GM19328 (cell line): Measurements from ENCODE around the gene RTN4RL1.

Experiments
- ATAC-seq: cut with Tn5 transposase; IDR thresholded peaks from one replicate; pipeline ENCODE4 v1.9.1; 2021; ENCODE audit warnings: mild to moderate bottlenecking, moderate library complexity; ENCODE audit not compliant: unreplicated experiment

Gene RTN4RL1

DNA sequence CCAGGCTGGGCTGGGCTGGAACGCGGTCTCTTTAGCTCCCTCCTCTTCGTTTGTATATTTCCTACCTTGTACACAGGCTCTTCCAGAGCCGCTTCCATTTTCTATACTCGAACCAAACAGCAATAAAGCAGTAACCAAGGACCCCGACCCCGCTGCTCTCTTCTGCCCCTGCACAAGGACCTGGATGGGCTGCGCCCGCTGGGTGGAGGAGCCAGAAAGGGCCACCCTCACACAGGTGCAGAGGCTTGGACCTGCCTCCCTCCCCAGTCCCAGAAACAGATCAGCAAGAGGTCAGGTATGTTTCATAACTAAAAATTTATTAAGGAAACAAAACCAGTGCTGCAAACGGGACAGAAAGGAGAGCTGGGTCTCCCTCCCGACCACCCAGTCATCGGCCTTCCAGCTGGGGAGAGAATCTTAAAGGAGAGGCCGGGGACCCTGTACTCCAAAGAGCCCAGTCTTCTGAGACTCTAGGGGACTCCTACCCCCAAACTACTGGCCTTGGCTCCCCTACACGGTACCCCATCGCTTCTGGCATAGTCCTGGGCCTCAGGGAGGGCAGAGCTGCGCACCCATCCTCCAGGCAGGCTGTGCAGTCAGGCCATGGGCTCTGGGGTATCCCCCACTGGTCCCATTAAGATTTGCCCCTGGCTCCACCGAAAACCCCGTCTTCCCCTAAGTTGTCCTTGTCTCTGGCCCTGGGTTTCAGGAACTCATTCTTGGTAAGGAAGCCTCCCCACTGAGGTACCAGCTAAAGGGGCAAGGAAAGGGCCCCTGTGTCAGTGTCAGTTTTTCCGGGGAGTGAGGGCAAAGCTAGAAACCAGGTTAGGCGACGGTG is 34.6 kb upstream of the RTN4RL1 start:
- ATAC-seq, result no peak

DNA sequence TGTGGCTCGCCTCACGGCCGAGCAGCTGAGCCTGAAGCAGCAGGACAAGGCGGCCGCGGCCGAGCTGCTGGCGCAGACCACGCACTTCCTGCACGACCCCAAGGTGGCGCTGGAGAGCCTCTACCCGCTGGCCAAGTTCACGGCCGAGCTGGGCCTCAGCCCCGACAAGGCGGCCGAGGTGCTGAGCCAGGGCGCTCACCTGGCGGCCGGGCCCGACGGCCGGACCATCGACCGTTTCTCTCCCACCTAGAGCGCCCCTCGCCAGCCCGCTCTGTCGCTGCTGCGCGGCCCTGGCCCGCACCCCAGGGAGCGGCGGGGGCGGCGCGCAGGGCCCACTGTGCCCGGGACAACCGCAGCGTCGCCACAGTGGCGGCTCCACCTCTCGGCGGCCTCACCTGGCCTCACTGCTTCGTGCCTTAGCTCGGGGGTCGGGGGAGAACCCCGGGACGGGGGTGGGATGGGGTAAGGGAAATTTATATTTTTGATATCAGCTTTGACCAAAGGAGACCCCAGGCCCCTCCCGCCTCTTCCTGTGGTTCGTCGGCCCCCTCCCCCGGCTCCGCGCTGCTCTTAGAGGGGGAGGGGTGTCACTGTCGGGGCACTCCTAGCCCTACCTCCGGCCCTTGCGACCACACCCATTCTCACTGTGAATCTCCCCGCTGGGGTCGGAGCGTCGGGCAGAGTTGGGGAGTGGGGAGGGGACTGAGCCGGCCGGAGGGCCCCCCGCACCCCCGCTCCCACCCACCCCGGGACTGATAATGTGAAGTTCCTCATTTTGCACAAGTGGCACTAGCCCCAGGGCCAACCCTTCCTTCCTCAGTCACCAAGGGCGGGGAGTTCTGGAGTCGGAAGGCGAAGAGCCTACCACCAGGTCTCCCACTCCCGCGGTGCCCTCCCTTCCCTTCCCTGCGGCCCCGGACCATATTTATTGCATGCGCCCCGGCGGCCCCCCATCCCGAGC is 33.7 kb upstream of the RTN4RL1 start:
- ATAC-seq, result no peak

DNA sequence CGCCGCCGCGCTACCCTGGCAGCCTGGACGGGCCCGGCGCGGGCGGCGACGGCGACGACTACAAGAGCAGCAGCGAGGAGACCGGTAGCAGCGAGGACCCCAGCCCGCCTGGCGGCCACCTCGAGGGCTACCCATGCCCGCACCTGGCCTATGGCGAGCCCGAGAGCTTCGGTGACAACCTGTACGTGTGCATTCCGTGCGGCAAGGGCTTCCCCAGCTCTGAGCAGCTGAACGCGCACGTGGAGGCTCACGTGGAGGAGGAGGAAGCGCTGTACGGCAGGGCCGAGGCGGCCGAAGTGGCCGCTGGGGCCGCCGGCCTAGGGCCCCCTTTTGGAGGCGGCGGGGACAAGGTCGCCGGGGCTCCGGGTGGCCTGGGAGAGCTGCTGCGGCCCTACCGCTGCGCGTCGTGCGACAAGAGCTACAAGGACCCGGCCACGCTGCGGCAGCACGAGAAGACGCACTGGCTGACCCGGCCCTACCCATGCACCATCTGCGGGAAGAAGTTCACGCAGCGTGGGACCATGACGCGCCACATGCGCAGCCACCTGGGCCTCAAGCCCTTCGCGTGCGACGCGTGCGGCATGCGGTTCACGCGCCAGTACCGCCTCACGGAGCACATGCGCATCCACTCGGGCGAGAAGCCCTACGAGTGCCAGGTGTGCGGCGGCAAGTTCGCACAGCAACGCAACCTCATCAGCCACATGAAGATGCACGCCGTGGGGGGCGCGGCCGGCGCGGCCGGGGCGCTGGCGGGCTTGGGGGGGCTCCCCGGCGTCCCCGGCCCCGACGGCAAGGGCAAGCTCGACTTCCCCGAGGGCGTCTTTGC is 32.8 kb upstream of the RTN4RL1 start:
- ATAC-seq, result no peak

DNA sequence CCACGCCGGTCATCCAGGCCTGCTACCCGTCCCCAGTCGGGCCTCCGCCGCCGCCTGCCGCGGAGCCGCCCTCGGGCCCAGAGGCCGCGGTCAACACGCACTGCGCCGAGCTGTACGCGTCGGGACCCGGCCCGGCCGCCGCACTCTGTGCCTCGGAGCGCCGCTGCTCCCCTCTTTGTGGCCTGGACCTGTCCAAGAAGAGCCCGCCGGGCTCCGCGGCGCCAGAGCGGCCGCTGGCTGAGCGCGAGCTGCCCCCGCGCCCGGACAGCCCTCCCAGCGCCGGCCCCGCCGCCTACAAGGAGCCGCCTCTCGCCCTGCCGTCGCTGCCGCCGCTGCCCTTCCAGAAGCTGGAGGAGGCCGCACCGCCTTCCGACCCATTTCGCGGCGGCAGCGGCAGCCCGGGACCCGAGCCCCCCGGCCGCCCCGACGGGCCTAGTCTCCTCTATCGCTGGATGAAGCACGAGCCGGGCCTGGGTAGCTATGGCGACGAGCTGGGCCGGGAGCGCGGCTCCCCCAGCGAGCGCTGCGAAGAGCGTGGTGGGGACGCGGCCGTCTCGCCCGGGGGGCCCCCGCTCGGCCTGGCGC is 32.1 kb upstream of the RTN4RL1 start:
- ATAC-seq, result no peak

DNA sequence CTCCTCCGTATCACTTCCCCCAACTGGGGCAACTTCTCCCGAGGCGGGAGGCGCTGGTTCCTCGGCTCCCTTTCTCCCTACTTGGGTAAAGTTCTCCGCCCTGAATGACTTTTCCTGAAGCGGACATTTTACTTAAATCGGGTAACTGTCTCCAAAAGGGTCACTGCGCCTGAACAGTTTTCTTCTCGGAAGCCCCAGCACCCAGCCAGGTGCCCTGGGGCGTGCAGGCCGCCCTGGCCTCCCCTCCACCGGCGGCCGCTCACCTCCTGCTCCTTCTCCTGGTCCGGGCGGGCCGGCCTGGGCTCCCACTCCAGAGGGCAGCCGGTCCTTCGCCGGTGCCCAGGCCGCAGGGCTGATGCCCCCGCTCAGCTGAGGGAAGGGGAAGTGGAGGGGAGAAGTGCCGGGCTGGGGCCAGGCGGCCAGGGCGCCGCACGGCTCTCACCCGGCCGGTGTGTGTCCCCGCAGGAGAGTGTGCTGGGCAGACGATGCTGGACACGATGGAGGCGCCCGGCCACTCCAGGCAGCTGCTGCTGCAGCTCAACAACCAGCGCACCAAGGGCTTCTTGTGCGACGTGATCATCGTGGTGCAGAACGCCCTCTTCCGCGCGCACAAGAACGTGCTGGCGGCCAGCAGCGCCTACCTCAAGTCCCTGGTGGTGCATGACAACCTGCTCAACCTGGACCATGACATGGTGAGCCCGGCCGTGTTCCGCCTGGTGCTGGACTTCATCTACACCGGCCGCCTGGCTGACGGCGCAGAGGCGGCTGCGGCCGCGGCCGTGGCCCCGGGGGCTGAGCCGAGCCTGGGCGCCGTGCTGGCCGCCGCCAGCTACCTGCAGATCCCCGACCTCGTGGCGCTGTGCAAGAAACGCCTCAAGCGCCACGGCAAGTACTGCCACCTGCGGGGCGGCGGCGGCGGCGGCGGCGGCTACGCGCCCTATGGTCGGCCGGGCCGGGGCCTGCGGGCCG is 31.4 kb upstream of the RTN4RL1 start:
- no peak for ATAC-seq

DNA sequence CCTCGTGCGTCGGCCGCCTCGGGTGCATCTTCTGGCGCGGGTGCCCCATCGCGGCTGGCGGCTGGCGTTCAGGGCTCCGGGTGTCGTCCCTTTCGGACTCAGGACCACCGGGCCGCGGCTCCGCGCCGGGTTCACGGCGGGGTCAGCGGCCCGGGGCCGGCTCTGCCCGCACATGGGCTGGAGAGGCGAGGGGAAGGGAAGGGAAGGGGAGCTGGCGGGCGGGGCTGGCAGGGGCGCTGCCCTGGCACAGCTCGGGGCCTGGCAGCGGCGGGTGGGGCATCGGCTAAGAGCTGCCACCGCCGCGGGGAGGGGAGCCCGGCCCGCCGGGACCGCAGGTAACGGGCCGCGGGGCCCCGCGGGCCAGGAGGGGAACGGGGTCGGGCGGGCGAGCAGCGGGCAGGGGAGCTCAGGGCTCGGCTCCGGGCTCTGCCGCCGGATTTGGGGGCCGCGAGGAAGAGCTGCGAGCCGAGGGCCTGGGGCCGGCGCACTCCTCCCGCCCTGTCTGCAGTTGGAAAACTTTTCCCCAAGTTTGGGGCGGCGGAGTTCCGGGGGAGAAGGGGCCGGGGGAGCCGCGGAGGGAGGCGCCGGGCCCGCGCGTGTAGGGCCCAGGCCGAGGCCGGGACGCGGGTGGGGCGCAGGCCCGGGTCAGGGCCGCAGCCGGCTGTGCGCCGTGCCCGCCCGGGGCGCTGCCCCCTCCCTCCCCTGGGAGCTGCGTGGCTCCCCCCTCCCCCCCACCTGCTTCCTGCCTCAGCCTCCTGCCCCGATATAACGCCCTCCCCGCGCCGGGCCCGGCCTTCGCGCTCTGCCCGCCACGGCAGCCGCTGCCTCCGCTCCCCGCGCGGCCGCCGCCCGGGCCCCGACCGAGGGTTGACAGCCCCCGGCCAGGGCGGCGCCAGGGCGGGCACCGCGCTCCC is 30.4 kb upstream of the RTN4RL1 start:
- ATAC-seq, result no peak

DNA sequence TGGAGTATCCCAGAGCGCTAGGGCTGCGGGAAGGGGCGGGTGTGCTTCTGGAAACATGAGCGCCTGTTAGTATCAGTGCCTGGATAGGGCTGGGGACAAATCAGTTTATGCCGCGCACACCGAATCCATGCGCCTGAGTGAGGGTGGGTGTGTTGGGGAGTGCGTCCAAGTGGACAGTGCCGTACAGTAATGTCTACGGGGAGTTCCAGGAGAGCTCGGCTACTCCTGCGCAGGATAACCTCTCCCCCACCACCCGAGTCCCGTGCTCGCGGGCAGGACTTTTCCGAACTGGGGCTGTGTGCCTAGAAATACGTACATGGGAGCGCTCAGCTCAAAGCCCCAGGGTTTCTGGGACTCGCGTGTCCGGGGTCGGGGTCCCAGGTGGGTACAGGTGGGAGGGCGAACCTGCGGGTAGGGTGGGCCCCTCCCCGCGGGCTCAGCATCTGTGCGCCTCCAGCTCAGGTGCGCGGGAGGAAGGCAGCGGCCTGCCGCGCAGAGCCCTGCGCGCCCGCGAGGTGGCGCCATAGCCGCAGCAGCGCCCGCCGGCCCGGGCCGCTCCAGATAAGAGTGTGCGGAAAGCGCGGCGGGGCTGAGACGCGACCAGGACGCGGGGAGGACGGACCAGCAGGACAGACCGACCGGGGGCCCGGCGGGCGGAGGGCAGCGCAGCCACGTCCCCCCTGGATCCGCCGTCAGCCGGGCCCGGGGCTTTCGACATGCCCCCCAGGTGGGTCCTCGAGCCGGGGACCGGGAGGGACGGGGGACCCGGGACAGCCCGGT is 29.6 kb upstream of the RTN4RL1 start, which contains the start of gene HIC1:
TSS of gene HIC1 (plus strand) at position 592 of the 780 bp plus-strand sequence. CDS start 1,588 bp downstream, outside the sequence.
- peak; percentile 32 for ATAC-seq

DNA sequence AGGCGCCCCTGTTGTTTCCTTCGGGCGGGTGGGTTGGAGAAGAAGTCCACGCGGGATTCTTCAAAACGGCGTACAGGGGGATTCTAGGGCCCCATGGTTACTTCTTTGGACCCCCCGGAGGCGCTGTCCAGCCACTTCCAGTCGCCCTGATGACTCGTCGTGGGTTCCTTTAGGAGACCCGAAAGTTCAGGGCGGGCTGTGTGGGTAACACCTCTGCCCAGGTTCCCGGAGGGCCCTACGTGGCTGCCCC is 29.1 kb upstream of the RTN4RL1 start:
- no peak for ATAC-seq

DNA sequence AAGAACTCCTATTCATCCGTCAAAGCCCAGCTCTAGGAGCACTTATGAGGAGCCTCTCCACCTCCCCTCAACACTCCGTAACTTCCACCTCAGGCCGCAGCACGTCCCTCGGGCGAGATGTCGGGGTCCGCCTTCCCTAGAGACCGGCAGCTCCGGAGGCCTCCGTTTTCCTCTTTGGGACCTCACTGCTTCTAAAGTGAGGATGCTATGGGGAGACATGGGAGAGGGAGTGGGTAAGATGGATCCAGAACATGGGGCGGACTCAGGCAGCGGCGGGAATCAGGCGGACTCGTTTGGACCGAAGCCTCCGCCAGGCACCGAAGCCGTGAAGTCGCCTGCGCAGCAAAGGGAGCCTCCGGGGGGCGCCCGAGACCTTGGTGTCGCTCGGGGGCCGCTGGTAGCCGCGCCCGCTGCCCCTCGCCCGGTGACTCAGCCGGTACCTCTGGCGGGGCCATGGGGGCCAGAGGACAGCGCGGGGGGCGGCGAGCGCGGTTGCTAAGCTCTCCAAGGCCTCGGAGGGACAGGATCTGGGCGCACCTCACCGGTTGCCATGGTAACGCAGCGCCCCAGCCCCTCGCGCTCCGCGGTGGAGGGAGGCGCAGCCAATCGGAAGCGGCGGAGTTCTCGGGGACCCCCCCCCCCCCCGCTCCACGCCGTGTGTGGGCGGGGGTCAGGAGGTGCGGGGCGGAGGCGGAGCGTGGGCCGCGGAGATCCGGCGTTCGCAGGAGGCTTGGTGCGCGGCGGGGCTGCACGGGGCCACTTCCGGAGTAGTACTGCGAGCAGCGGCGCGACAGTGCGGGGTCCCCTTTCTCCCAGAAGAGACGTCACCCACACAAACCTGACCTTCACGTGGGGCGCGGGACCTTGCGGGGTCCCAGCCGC is 28.5 kb upstream of the RTN4RL1 start:
- ATAC-seq, result no peak

DNA sequence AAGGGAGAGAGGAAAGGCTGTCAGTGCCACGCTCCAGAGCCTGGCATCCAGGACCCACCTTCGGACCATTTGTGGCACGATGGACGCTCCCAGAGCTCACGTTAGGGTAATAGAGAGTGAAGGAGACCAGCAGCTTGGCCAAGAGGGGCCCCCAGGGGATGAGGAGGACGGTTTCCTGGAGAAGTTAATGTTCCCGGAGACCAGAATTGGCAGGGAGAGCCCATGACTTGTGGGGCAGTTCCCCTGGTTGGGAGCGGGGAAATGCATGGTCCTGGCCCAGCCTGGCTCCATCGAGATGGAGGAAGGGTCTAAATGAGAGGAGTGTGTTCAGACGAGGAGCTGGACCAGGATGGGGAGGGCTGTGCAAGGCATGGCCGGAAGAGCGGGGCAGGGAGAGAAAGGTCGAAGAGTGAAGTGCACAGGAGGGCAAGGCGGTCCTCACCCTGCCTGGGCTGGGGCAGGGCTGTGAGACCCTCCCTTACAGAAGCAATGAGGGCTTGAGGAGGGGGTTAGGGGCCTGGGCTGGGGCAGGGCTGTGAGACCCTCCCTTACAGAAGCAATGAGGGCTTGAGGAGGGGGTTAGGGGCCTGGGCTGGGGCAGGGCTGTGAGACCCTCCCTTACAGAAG is 26.9 kb upstream of the RTN4RL1 start:
- ATAC-seq, result no peak

DNA sequence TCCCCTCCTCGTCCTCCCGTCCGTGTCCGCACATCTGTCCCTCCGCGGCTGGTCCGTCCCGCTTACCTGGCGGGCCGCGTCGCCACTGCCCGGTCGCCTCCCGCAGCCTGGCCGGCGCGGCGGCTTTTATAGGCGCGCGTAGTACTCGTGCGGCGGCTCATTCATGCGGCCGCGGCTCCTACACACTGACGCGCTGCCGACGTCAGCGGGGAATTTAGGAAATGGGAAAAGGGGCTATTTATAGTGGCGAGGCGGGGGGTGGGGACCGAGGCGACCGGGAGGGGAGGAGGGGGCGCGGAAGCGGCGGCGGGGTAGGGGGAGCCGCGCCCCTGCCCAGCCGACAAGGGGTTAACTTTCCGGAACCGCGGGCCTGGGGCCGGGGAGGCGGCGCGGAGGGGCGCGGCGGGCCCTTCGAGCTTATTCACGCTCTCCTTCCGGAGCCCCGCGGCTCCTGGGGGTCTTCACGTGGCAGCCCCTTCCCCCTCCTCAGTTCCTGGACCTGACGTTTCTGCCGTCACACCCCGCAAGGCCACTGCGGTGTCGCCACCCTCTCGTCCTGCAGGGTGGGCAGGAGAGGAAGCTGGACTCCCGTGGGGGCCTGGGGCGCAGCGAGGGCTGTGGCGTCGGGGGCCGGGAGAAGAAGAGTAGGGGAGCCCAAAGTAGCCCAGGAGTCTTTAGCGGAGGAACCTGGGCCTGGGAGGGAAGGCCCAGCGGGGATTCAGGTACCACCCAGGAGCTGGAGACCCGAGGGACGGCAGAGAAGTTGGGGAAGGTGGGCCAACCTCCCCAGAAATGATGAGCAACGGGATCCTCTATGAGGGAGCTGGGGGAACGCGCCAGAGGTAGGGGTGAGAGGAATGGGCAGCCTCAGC is 26.2 kb upstream of the RTN4RL1 start:
- no peak for ATAC-seq

DNA sequence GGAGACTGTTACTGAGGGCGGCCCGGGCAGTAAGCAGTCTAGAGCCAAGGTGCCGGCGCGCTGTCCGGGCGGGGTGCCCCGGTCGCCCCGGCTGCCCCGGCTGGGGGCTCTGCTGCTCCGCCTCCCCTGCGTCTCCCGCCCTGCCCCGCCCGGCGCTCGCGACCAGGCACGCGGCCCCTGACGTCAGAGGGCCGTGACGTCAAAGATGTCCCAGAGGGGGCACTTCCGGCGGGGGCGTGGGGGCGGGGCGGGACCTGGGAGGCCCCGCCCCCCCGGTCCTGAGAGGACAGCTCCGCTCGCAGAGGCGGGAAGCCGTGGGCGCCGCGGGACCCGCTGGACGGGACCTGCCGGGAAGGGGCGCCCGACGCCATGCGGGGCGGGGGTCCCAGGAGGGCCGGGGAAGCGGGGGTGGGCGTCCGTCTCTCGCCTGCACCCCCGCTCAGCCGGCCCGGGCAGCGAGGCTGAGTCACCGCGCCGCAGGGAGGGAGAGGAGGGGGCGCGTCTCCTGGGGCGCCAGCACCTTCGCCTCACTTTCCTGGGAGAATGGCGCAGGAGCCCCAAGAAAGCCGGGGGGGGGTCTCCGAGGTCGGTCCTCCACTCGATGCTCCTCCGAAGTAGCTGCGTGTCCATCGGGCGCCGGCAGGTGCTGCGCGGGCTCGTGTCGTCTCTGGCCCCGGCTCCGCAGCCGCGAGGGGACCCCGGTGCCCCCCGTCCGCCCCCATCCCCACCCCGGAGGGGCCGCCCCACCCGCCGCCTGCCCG is 25.3 kb upstream of the RTN4RL1 start:
- no peak for ATAC-seq

DNA sequence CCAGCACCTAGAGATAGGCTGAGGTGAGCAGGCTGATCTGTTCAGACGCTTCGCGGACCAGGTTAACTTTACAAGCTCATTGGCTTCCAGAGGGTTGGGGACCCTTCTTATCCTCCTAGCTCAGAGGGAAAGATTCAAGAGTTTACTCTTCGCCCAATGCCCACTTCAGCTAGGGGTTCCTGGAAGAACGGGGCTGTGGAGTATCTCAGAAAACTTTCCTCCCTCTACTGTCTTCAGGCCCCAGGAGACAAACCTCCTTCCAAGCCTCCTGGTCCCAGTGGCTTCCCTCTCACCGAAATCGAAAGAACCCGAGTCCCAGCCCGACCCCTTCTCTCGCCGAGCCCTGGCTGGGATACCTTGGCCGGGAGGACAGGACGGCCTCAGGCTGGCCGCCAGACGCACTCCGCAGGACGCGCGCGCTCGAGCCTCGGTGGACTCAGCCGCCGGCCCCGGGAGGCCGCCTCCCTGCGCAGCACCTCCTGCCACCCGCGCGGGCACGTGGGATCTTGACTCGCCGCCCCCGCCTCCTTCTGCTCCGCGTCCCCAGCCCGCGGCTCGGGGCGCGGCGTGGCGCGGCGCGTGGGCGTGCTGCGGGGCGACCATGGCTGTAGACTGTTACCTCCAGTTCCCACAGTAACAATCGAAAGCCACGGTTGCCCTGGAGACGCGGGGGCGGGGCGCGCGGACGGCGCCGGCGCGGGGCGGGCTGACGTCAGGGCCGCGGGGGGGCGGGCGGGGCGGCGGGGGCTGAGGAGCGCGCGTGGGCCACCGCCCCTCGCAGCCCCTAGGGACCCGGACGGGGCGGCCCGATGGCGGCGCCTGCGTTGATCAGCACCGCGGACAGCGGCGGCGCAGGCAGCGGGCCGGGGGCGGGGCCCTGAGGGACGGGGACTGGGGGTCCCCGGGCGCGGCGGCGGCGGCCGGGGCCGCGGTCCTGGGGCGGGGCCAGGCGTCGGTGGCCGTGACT is 24.5 kb upstream of the RTN4RL1 start:
- peak; percentile 53 for ATAC-seq

DNA sequence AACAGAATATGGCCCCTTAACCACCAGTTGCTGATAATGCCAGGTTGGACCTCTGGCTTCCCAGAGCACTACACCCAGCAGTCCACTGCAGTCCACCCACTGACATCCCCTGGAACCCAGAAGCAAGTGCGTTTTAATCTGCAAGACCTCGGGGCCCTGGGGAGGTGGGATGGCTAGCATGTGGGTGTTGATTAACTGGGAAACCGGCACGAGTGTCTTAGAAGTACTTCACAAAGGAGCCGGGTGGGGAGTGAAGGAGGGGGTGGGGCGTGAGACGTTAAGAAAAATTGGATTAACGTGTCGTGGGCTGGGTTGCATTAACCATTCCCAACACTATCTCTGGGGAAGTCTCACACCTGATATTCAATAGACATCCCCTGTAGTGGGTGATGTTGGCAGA is 23.7 kb upstream of the RTN4RL1 start:
- no peak for ATAC-seq
